ENCODE data around the gene IRAK3. TPM values are rescaled to one million over a fixed set of nuclear protein-coding genes. Genes with fewer than 3 reads are reported as not detected.

The IRAK3 gene
- total and polyA plus RNA-seq, 2 experiments from 2014 or later: 0.53 to 1.8 TPM

- Mint-ChIP-seq H3K27me3 (ENCODE audit: insufficient read depth, low read depth, poor library complexity) (peaks cover 5% of the 10 kb centered on the region), H3K4me3 (no peak overlapping the region), H3K36me3 (ENCODE audit: low read depth) (no peaks in the 10 kb centered on the region), H3K4me1 (peaks cover 27% of the 10 kb centered on the region), H3K27ac (no peak overlapping the region), H3K9me3 (no peaks in the 10 kb centered on the region)
- H3K27me3 ChIP-seq (ENCODE audit: insufficient read depth): no peaks in the 10 kb centered on the region
- H3K4me2 ChIP-seq: no peak overlapping the region
- no peaks in the 10 kb centered on the region for H3K79me2 ChIP-seq (replicated peaks; ENCODE audit: insufficient read depth)
- DNase-seq (ENCODE audit: low spot score) (no peak), ATAC-seq (no peak)
- no peaks in the 10 kb centered on the region for H4K20me1 ChIP-seq (replicated peaks; ENCODE audit: insufficient read depth)
- TF ChIP-seq EZH2phosphoT487 (IDR thresholded peaks at IDR 0.05; ENCODE audit: unreplicated experiment): no peak
- TF ChIP-seq, protein P1, sequence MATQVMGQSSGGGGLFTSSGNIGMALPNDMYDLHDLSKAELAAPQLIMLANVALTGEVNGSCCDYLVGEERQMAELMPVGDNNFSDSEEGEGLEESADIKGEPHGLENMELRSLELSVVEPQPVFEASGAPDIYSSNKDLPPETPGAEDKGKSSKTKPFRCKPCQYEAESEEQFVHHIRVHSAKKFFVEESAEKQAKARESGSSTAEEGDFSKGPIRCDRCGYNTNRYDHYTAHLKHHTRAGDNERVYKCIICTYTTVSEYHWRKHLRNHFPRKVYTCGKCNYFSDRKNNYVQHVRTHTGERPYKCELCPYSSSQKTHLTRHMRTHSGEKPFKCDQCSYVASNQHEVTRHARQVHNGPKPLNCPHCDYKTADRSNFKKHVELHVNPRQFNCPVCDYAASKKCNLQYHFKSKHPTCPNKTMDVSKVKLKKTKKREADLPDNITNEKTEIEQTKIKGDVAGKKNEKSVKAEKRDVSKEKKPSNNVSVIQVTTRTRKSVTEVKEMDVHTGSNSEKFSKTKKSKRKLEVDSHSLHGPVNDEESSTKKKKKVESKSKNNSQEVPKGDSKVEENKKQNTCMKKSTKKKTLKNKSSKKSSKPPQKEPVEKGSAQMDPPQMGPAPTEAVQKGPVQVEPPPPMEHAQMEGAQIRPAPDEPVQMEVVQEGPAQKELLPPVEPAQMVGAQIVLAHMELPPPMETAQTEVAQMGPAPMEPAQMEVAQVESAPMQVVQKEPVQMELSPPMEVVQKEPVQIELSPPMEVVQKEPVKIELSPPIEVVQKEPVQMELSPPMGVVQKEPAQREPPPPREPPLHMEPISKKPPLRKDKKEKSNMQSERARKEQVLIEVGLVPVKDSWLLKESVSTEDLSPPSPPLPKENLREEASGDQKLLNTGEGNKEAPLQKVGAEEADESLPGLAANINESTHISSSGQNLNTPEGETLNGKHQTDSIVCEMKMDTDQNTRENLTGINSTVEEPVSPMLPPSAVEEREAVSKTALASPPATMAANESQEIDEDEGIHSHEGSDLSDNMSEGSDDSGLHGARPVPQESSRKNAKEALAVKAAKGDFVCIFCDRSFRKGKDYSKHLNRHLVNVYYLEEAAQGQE (IDR thresholded peaks at IDR 0.05; ENCODE audit: unreplicated experiment): no peak
- TF ChIP-seq ZNF331 (CRISPR knock-in tag; IDR thresholded peaks at IDR 0.05; ENCODE audit: low read depth): no peak
- TF ChIP-seq, protein P2, sequence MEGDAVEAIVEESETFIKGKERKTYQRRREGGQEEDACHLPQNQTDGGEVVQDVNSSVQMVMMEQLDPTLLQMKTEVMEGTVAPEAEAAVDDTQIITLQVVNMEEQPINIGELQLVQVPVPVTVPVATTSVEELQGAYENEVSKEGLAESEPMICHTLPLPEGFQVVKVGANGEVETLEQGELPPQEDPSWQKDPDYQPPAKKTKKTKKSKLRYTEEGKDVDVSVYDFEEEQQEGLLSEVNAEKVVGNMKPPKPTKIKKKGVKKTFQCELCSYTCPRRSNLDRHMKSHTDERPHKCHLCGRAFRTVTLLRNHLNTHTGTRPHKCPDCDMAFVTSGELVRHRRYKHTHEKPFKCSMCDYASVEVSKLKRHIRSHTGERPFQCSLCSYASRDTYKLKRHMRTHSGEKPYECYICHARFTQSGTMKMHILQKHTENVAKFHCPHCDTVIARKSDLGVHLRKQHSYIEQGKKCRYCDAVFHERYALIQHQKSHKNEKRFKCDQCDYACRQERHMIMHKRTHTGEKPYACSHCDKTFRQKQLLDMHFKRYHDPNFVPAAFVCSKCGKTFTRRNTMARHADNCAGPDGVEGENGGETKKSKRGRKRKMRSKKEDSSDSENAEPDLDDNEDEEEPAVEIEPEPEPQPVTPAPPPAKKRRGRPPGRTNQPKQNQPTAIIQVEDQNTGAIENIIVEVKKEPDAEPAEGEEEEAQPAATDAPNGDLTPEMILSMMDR (conservative IDR thresholded peaks at IDR 0.05; ENCODE audit: low read depth in 2 of 2): no peak
- TF ChIP-seq EZH2 (IDR thresholded peaks at IDR 0.05; ENCODE audit: low read depth, unreplicated experiment): no peak
- no peak for TF ChIP-seq JUNB (IDR thresholded peaks at IDR 0.05; ENCODE audit: unreplicated experiment)
- no peak for TF ChIP-seq STAT1 (IDR thresholded peaks at IDR 0.05; ENCODE audit: unreplicated experiment)
- no peak for TF ChIP-seq ZNF462 (CRISPR knock-in tag; IDR thresholded peaks at IDR 0.05)
- peaks cover 29% of the 10 kb centered on the region for H3K4me1 ChIP-seq (ENCODE audit: insufficient read depth)
- no peak overlapping the region for H2AFZ ChIP-seq
- no peak overlapping the region for H3K4me3 ChIP-seq
- H3K9me2 ChIP-seq (ENCODE audit: insufficient read depth): no peaks in the 10 kb centered on the region
- no peaks in the 10 kb centered on the region for H3F3A ChIP-seq (replicated peaks; ENCODE audit: low read depth)
- H3K27ac ChIP-seq (ENCODE audit: low read depth): no peak overlapping the region
- no peaks in the 10 kb centered on the region for H3K36me3 ChIP-seq (ENCODE audit: insufficient read depth)
Observed at GRCh38 chr12:66241061-66242043, 52.3 kb downstream of the IRAK3 start.
